HG02840 (cell line): Measurements from ENCODE around the gene GABRE.

ENCODE experiments used
- ATAC-seq: cut with Tn5 transposase; IDR thresholded peaks from one replicate; pipeline ENCODE4 v1.9.1; 2021; ENCODE audit warnings: mild to moderate bottlenecking, moderate library complexity, moderate number of reproducible peaks; ENCODE audit not compliant: unreplicated experiment, low FRiP score

GABRE gene

GRCh38 chrX:151974336-151975227 is at the start of gene GABRE:
Gene GABRE, minus strand, starts transcription at chrX:151974676. Its CDS starts 51 bp downstream, at chrX:151974625.
- no peak for ATAC-seq

DNA sequence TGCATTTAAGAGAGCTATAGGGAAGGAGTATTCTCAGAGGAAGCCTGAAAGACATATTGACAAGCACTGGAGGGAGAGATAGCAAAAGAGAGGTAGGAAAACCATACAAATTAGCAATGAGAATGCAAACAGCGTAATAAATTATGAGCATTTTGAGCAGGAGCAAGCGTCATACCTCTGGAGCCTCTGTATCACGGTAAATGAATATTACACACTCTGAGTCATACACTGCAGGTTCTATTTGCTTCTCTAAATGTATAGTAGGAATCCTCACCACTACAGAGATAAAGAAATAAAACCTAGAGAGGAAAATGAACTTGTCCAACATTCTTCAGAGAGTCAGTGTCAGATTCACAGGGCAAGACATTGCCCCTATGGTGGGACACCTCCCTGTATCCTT is 46.4 kb upstream of the GABRE start:
- no peak for ATAC-seq

DNA sequence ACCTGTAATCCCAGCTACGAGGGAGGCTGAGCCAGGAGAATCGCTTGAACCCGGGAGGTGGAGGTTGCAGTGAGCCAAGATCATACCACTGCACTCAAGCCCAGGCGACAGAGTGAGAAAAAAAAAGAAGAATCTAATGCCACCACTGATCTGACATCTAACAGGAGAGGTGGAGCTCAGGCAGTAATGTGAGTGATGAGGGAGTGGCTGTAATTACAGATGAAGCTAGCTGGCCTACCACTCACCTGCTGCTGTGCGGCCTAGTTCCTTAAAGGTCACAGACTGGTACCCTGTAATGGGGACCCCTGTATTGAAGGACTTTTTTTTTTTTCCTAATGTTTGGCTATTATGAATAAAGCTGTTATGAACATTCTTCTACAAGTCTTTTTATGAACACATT is 25.3 kb upstream of the GABRE start:
- no peak for ATAC-seq

GRCh38 chrX:151997539-151997938 is 23.1 kb upstream of the GABRE start:
- ATAC-seq, result no peak

- ATAC-seq, result no peak
Observed at GRCh38 chrX:151996347-151996746, 21.9 kb upstream of the GABRE start.

DNA sequence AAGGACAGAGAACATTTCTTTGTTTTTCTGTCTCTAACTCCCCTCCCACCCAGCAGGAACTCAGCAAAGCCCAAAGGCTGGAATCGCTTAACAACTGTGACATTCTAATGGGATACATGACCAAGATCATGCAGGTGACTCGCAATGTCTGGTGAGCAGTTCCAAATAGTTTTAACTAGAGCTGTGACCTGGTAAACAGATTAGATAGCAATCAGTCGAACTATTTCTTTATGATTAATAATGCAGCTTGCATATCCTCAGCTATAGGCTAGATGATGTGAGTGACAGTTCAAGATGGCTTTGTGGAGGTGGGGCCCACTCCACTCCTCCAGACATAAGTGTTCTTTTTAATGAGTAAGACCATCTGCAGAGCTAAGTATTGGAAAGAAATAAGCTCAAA is 20.0 kb upstream of the GABRE start:
- no peak for ATAC-seq

GRCh38 chrX:151988706-151989299 is 14.3 kb upstream of the GABRE start:
- ATAC-seq, result no peak

DNA sequence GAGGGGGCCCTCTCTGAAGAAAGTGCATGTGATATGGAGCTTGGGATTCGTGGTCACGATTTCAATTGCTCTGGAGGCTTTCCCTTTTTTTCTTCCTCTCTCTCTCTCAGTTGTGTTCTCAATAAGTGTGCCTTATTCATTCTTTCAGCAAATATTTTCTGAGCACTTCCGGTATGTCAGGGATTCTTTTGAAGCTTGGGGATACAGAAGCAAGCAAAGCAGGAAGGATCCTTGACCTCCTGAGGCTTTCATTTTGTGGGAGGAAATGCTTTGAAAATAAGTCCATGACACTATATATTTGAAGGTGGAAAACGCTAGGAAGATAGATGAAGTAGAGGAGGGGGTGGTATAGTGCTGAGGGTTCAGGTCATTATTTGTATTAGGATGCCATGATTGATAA is 12.6 kb upstream of the GABRE start:
- ATAC-seq, result no peak

DNA sequence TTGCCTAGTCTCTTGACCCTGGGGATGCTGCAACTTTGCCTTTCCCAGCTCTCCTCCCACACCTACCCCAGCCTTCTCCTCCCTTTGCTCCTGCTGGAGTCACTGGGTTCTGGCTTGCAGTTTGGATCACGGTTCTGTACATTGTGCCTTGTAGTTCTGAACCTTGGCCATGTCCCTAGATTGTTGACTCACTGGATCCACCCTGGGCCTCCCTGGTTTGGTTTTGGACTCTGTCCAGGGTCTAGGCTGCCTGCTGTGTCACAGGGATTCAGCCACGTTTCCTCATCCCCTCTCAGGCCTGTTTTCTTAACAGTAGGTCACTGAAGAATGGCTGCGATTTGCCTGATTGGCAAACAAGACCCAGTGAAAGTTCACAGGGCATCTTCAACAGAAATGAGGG is 11.5 kb upstream of the GABRE start:
- no peak for ATAC-seq

DNA sequence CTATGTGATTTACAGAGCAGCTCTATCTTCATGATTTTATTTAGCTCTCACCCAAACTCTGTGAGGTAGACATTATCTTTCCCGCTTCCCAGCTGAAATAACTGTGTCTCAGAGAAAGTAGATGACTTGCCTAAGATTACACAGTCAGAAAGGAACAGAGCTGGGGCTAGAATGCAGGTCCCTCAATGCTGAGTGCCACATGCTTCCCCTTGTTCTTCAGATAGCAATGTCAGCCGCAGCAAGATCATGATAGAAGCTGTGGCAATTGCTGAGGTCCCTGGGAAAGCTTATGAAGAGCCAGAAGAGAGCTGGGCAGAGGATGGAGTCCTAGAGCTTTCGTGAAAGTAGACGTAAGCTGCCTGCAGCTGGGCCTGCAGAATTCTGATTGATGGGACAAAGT is 11.1 kb upstream of the GABRE start:
- no peak for ATAC-seq

DNA sequence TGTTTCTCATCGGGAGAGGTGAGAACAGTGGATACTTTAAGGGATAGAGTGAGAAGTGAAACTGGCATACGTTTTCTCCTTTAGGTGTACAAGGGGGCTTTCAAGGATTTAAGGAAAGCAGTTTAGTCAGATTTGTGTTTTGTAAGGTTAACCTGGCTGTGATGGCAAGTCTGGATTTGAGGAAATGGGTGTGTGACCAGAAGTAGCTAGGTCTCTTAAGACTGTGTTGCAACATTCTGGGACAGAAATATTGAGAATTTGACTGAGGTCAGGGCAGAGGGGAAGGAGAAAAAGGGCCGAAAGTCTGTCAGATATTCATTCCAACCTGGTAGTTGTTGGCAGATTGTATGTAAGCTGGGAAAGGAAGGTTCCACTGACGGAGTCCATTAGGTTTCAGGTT is 10.4 kb upstream of the GABRE start:
- no peak for ATAC-seq

- no peak for ATAC-seq
Observed at GRCh38 chrX:151984328-151984727, 9.9 kb upstream of the GABRE start.

GRCh38 chrX:151983186-151983585 is 8.7 kb upstream of the GABRE start:
- ATAC-seq, result no peak

GRCh38 chrX:151982222-151982621 is 7.7 kb upstream of the GABRE start:
- ATAC-seq, result no peak

DNA sequence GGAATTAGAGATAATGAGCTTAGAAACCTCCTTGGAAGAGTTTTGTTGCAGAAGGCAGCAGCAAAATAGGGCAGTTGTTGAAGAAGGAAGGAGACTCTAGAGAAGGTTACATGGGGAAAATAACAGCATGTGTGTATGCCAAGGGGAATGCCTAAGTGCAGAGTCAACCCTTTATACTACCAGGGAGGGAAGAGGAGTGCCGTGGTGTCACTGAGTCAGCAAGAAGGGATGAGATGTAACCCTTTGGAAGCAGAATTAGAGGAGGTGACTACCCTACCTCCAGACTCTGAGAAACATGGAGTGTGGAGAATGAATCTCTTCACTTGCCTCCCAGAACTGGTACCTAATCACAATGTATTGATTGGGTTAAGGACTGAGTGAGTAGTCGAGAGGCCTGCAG is 6.7 kb upstream of the GABRE start:
- no peak for ATAC-seq

DNA sequence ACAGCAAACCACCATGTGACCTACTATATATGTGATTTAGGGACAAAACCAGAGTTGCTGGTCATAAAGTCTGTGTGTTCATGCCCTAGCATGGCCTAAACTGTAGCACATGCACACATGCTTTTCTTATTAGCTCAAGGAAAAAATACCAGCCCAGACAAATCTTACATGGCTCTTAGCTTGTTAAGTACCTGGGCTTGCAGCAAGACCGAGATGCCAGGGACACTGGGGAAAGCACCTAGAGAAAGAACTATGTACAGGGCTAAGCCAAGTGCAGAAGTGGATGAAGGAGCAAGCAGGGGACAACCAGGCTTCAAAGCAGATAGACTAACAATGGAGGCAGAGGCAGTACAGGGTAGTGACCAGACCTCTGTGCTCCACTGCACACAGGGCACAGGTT is 3.4 kb upstream of the GABRE start:
- no peak for ATAC-seq

DNA sequence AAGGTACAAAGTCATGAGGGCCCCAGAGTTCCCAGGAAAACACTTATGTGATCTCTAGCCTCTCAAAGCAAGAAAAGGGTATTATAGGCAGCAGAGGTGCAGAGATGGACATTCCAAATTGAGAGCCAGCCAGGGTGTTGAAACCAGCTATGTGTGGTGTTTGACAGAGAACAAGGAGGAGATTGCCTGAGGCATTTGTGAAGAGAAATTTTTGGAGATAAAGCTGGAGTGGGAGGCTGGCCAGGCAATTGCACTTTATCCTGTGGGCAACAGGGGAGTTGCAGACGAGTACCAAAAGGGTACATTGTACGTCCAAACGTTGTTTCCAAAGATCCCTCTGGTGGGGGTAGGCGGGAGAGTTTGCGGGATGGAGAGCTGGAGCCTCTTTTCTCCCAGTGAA is 2.5 kb upstream of the GABRE start:
- no peak for ATAC-seq

DNA sequence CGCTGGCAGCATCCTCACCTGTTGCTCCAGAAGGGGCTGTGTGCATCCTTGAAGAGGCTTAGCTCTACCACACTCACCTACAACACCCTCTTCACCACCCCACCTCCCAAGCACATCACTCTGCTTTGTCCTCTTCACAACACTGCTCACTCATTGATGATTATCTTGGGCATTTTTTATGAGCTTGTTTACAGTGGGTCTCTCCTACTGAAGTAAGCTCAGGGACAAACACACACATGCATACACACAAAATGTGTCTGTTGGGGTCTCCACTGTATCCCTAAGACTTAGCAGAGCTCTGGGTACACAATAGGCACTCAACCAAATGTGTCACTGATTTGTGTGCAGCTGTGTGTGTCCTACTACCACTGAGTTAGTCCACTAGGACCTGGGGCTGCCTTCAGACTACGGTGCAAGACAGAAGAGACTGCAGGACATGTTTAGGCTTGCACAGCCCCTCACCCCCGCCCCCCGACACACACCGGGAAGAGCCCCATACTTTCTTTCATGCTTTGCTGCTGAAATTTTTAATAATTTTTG is 1.3 kb upstream of the GABRE start:
- no peak for ATAC-seq

DNA sequence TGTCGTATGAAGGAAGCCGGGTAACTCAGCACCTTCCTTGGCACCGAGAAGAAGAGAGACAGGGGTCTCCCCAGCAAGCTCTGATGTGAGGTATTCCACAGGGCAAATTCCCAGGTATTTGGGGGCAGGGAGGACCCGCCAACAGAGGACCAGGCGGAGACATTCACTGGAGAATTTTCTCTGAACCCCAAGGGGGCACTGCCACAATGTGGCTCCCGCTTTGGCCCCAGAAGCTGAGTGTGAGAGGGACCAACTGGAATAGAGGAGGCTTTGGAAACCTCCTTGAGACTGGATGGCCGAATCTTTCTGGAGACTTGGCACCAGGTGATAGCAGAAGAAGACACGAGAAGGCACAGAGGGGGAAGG is 735 bp upstream of the GABRE start:
- ATAC-seq, result no peak

- ATAC-seq, result no peak
Observed at GRCh38 chrX:151973851-151974335, 583 bp downstream of the GABRE start.

- ATAC-seq, result no peak
Observed at GRCh38 chrX:151973060-151973661, 1.3 kb downstream of the GABRE start.
